HG02623 (cell line): ENCODE measurements around the gene DUSP16.
"Not testable (repeated sequence)": the region's sequence is repeated elsewhere in the genome, so short reads cannot be mapped to it uniquely, and the experiment has no call there.

Experiments used
- ATAC-seq: cut with Tn5 transposase; IDR thresholded peaks from one replicate; pipeline ENCODE4 v1.9.1; 2021; ENCODE audit warnings: moderate library complexity; ENCODE audit not compliant: unreplicated experiment

DUSP16 gene

GRCh38 chr12:12548713-12549112, 13.9 kb downstream of the DUSP16 start:
- no peak for ATAC-seq

GRCh38 chr12:12546314-12546772, 16.3 kb downstream of the DUSP16 start:
- ATAC-seq, result no peak

- no peak for ATAC-seq
Observed at GRCh38 chr12:12543959-12544358, 18.7 kb downstream of the DUSP16 start.

DNA sequence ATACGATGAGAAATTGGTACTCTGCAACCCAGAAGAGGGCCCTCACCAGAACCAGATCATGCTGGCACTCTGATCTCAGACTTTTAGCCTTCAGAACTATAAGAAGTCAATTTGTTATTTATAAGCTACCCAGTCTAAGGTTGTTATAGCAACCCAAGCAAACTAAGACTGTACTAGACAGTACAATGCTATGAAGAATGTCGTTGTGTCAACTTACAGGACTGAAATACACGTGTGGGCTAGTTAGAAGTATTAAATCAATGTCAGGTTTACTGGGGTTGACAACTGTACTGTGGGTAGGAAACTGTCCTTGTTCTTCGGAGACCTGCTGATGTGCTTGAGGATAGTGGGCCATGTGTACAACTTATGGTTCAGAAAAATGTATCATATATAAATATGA, 19.7 kb downstream of the DUSP16 start:
- ATAC-seq, result no peak

GRCh38 chr12:12542286-12542685, 20.4 kb downstream of the DUSP16 start:
- no peak for ATAC-seq

GRCh38 chr12:12541782-12542181, 20.9 kb downstream of the DUSP16 start:
- no peak for ATAC-seq

- no peak for ATAC-seq
Observed at GRCh38 chr12:12540261-12541013, 22.2 kb downstream of the DUSP16 start.

- ATAC-seq, result no peak
Observed at GRCh38 chr12:12539028-12539810, 23.4 kb downstream of the DUSP16 start.

GRCh38 chr12:12538535-12538934, 24.1 kb downstream of the DUSP16 start:
- ATAC-seq, result no peak

GRCh38 chr12:12537421-12537820, 25.2 kb downstream of the DUSP16 start:
- ATAC-seq, result no peak

- ATAC-seq, result no peak
Observed at GRCh38 chr12:12534975-12535374, 27.7 kb downstream of the DUSP16 start.

DNA sequence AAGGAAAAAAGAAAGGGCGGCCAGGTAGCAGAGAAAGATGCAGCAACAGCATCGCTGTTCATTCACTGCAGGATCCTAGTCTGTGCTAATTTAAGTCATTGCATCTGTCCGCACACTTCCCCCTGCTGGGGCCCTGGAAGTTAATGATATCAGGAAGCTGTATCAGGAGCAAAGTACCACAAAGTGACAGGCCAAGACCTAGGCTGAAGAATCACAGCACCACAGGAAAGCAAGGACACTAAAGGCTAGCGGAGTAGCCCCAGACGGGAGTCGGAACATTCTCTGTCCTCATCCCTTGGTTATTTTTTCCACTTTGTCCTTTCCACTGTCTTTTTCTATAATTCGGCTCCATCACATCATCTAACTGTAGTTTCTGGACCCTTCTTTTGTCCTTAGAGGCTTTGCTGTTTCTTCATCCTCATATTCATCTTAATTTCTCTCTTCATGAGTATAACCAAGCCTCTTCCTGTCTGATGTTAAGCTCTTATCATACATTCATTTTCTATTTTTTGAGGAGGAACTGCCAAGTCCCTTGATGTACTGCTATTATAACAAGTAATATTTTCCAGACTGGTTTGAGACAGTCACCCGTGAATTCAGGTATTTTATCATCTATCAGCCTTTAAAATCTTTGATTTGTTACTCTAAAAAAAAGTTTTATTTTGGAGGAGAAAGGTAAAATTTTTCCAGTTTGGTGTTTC, 28.3 kb downstream of the DUSP16 start:
- ATAC-seq, result no peak

- no peak for ATAC-seq
Observed at GRCh38 chr12:12533238-12533829, 29.3 kb downstream of the DUSP16 start.

- ATAC-seq, result no peak
Observed at GRCh38 chr12:12531194-12531593, 31.5 kb downstream of the DUSP16 start.

- ATAC-seq, result no peak
Observed at GRCh38 chr12:12529783-12530421, 32.8 kb downstream of the DUSP16 start.

- no peak for ATAC-seq
Observed at GRCh38 chr12:12528361-12529270, 34.0 kb downstream of the DUSP16 start.

DNA sequence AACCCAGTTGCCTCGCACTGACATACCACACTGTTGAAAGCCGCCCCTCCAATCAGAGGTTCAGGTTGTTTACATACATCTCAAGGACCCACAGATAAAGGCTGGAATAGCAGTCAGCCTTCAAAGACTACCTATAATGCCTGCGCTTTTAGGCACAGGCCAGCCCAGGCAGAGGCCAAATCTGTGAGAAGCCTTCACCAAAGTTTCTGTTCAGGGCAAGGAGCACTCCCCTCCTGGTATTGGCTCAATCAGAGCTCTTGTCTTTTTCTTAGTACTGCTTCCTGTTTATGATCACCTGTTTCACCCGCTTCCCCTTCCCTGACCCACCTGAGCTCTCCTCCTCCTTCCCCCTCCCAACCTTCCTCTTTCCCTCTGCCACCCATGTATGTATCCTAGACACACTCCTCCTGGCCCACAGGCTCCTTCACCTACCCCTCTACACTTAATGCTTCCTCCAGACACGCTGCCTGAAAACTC, 34.8 kb downstream of the DUSP16 start:
- no peak for ATAC-seq

DNA sequence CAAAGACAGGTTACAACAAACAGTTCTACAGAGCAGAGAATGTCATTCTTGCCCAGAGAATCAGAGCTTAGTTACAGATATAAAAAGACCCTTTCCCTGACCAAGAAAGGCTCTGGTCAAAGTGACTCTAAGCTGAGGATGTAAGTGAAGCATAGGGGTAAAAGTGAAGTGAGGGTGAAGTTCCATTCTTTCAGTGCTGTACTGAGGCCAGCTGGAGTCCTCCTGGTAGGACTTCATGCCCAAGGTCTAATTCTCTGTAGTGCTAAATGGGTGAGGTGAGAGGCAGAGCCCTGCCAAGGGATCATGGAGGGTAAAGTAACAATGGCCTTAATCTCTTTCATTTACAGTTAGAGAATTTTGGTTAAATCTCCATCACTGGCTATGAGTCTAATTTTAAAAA, 38.5 kb downstream of the DUSP16 start:
- ATAC-seq, result no peak

DNA sequence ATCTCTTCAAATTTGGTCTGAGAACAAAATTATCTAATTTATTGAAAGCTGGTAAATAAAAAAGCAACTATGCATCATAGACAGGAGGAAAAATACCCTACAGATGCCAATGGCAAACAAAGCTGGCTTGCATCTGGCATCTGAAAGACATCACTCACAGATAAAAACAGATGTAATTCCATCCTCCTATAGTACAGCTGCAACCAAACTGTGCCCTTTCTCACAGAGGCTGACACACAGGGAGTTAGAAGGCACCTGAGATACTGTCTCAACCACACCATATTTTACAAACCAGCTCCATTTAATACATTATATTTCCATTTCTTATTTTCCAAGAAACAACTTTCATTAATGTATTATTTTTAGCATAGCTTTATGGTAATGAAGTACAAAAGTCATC, 39.4 kb downstream of the DUSP16 start:
- ATAC-seq, result no peak

GRCh38 chr12:12522657-12523056, 40.0 kb downstream of the DUSP16 start:
- ATAC-seq, result not testable (repeated sequence)
